NB4 (cell line): ENCODE data around the gene HSD11B1L.

Experiments used
- DNase-seq: peaks from one replicate; pipeline ENCODE4 v3.0.0; 2010; ENCODE audit warnings: low read depth
- H3K4me3 ChIP-seq: one replicate; pipeline ENCODE4 v1.5.1; 2011; ENCODE audit warnings: mild to moderate bottlenecking, low read depth, low read length, moderate library complexity
- CTCF ChIP-seq: IDR thresholded peaks from one replicate; pipeline ENCODE4 v1.5.1; 2012; ENCODE audit warnings: low read depth, low read length
- MAX ChIP-seq: IDR thresholded peaks from 2 replicates; pipeline ENCODE4 v1.6.1; 2011; ENCODE audit warnings: low read depth, low read length
- MYC ChIP-seq: IDR thresholded peaks from 2 replicates; pipeline ENCODE4 v1.6.1; 2011; ENCODE audit warnings: low read depth, low read length
- POLR2A ChIP-seq: IDR thresholded peaks from 2 replicates; pipeline ENCODE4 v1.6.1; 2011; ENCODE audit warnings: mild to moderate bottlenecking; ENCODE audit not compliant: insufficient read length; ENCODE audit errors: extremely low read depth

Gene HSD11B1L

GRCh38 chr19:5694167-5694955 is 13.5 kb downstream of the HSD11B1L start:
- TF ChIP-seq POLR2A = no peak
- no peak for TF ChIP-seq CTCF
- TF ChIP-seq MAX = no peak
- no peak for TF ChIP-seq MYC
- no peak overlapping the region for H3K4me3 ChIP-seq
- no peak for DNase-seq

- no peak for TF ChIP-seq CTCF
- TF ChIP-seq POLR2A = peak; percentile 16
- DNase-seq = no peak
- H3K4me3 ChIP-seq = no peak overlapping the region
Measured at GRCh38 chr19:5694956-5695648, 14.3 kb downstream of the HSD11B1L start.

- no peak overlapping the region for H3K4me3 ChIP-seq
- DNase-seq = no peak
- no peak for TF ChIP-seq CTCF
- no peak for TF ChIP-seq MYC
- no peak for TF ChIP-seq MAX
- no peak for TF ChIP-seq POLR2A
Measured at GRCh38 chr19:5695649-5696195, 14.9 kb downstream of the HSD11B1L start.

GRCh38 chr19:5696196-5697021 is 15.6 kb downstream of the HSD11B1L start:
- no peak overlapping the region for H3K4me3 ChIP-seq
- no peak for DNase-seq
- peak; percentile 21 for TF ChIP-seq POLR2A
- no peak for TF ChIP-seq MAX

GRCh38 chr19:5697022-5697889 is 16.4 kb downstream of the HSD11B1L start:
- peak; percentile 26 for DNase-seq
- no peak overlapping the region for H3K4me3 ChIP-seq
- TF ChIP-seq MYC (no peak), CTCF (no peak), POLR2A (no peak), MAX (no peak)
